ENCODE measurements around the gene CCDC15.

Gene CCDC15

DNA sequence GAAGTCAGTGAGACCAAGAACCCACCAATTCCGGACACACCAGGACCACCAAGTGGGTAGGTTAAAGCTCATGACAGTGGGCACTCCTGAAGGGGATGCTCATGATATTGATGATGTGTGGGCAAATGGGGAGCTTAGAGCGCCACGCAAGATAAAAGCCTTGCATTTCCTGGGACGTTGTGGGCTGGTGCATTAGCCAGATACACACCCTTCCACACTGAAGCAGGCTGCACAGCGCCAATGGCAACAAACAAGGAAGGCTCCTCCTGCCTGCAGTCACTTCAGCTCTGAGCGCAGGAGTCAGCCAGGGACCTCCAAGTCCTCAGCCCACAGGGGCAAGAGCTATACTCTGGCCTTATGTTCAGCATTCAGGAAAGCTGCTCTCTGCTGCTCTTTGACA is 136.8 kb downstream of the CCDC15 start:
- no peak overlapping the region for H2AFZ ChIP-seq (ENCODE audit: low read length)
- H3K36me3 ChIP-seq (ENCODE audit: insufficient read depth, low read length) = no peaks in the 10 kb centered on the region
- no peak overlapping the region for H3K9ac ChIP-seq (ENCODE audit: low read depth, low read length, poor library complexity, severe bottlenecking)
- no peak overlapping the region for H3K4me3 ChIP-seq (ENCODE audit: low read length, poor library complexity, severe bottlenecking)
- H3K4me1 ChIP-seq (ENCODE audit: insufficient read depth, low read length, poor library complexity, severe bottlenecking) = no peaks in the 10 kb centered on the region
- TF ChIP-seq, protein P1, sequence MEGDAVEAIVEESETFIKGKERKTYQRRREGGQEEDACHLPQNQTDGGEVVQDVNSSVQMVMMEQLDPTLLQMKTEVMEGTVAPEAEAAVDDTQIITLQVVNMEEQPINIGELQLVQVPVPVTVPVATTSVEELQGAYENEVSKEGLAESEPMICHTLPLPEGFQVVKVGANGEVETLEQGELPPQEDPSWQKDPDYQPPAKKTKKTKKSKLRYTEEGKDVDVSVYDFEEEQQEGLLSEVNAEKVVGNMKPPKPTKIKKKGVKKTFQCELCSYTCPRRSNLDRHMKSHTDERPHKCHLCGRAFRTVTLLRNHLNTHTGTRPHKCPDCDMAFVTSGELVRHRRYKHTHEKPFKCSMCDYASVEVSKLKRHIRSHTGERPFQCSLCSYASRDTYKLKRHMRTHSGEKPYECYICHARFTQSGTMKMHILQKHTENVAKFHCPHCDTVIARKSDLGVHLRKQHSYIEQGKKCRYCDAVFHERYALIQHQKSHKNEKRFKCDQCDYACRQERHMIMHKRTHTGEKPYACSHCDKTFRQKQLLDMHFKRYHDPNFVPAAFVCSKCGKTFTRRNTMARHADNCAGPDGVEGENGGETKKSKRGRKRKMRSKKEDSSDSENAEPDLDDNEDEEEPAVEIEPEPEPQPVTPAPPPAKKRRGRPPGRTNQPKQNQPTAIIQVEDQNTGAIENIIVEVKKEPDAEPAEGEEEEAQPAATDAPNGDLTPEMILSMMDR (conservative IDR thresholded peaks at IDR 0.05; ENCODE audit: low read length) = no peak
- TF ChIP-seq EZH2phosphoT487 (IDR thresholded peaks at IDR 0.05; ENCODE audit: borderline replicate concordance) = no peak
- no peaks in the 10 kb centered on the region for H3K9me3 ChIP-seq (ENCODE audit: insufficient read depth, low read depth, low read length)
- H3K27me3 ChIP-seq (ENCODE audit: insufficient read depth, low read length, poor library complexity, severe bottlenecking) = no peaks in the 10 kb centered on the region
- no peak overlapping the region for H3K4me2 ChIP-seq (ENCODE audit: low read depth, low read length, poor library complexity, severe bottlenecking)
- no peaks in the 10 kb centered on the region for H4K20me1 ChIP-seq (ENCODE audit: insufficient read depth, low read length, poor library complexity, severe bottlenecking)
- no peaks in the 10 kb centered on the region for H3F3A ChIP-seq (ENCODE audit: low read depth)
- H3K9me2 ChIP-seq (replicated peaks; ENCODE audit: low read depth, low read length) = no peaks in the 10 kb centered on the region
- no peaks in the 10 kb centered on the region for H3K79me2 ChIP-seq (ENCODE audit: insufficient read depth, low read length)

All from Loucy (cell line).